Neural progenitor cell (in vitro differentiated cells): ENCODE measurements around the gene FBXW8.

Experiments used
- CTCF ChIP-seq: fragments of 200-600 bp; sonication (generic); IDR thresholded peaks from 2 replicates; pipeline ENCODE4 v1.5.1; 2017; ENCODE audit warnings: antibody characterized with exemption, mild to moderate bottlenecking
- EZH2 ChIP-seq: fragments of 200-600 bp; sonication (generic); IDR thresholded peaks from 2 replicates; pipeline ENCODE4 v1.6.1; 2017; ENCODE audit warnings: antibody characterized with exemption, mild to moderate bottlenecking, moderate library complexity
- EZH2phosphoT487 ChIP-seq: fragments of 200-600 bp; sonication (generic); IDR thresholded peaks from 2 replicates; pipeline ENCODE4 v1.6.1; 2017; ENCODE audit warnings: antibody characterized with exemption

- TF ChIP-seq CTCF (no peak), EZH2 (no peak), EZH2phosphoT487 (no peak)
Measured at GRCh38 chr12:117024961-117025480, 114.3 kb downstream of the FBXW8 start.
